Measurements from ENCODE around the gene DIP2C.

The DIP2C gene

GRCh38 chr10:387909-388660, 301.4 kb downstream of the DIP2C start:
- DNase-seq (ENCODE audit: low read depth) = no peak

GRCh38 chr10:387593-387891, 301.9 kb downstream of the DIP2C start:
- DNase-seq (ENCODE audit: low read depth) = no peak

GRCh38 chr10:386771-387592, 302.5 kb downstream of the DIP2C start:
- no peak for DNase-seq (ENCODE audit: low read depth)

GRCh38 chr10:385571-386300, 303.7 kb downstream of the DIP2C start:
- DNase-seq (ENCODE audit: low read depth) = no peak

- DNase-seq (ENCODE audit: low read depth) = no peak
Measured at GRCh38 chr10:384538-385305, 304.7 kb downstream of the DIP2C start.

GRCh38 chr10:383519-383918, 305.9 kb downstream of the DIP2C start:
- DNase-seq (ENCODE audit: low read depth) = no peak

GRCh38 chr10:381805-382204, 307.7 kb downstream of the DIP2C start:
- DNase-seq (ENCODE audit: low read depth) = no peak

GRCh38 chr10:381346-381745, 308.1 kb downstream of the DIP2C start:
- DNase-seq (ENCODE audit: low read depth) = no peak

GRCh38 chr10:380313-380940, 309.0 kb downstream of the DIP2C start:
- no peak for DNase-seq (ENCODE audit: low read depth)

GRCh38 chr10:378930-379704, 310.4 kb downstream of the DIP2C start:
- no peak for DNase-seq (ENCODE audit: low read depth)

- no peak for DNase-seq (ENCODE audit: low read depth)
Measured at GRCh38 chr10:378230-378929, 311.1 kb downstream of the DIP2C start.

- DNase-seq (ENCODE audit: low read depth) = no peak
Measured at GRCh38 chr10:377228-377627, 312.2 kb downstream of the DIP2C start.

GRCh38 chr10:375815-376505, 313.5 kb downstream of the DIP2C start:
- no peak for DNase-seq (ENCODE audit: low read depth)

GRCh38 chr10:374354-374753, 315.1 kb downstream of the DIP2C start:
- no peak for DNase-seq (ENCODE audit: low read depth)

GRCh38 chr10:373526-374309, 315.8 kb downstream of the DIP2C start:
- DNase-seq (ENCODE audit: low read depth) = no peak

- DNase-seq (ENCODE audit: low read depth) = no peak
Measured at GRCh38 chr10:373015-373414, 316.5 kb downstream of the DIP2C start.

GRCh38 chr10:372566-372965, 316.9 kb downstream of the DIP2C start:
- no peak for DNase-seq (ENCODE audit: low read depth)

- DNase-seq (ENCODE audit: low read depth) = no peak
Measured at GRCh38 chr10:371515-371914, 318.0 kb downstream of the DIP2C start.

- no peak for DNase-seq (ENCODE audit: low read depth)
Measured at GRCh38 chr10:370449-370825, 319.0 kb downstream of the DIP2C start.
